Cardiac fibroblast (primary cell): ENCODE data around the gene CAPN1.

Experiments used
- DNase-seq, 2 donors: peaks; one replicate each; pipeline versions ENCODE4 v3.0.0 to v3.0.0-alpha.2; 2010; ENCODE audit warnings: low read depth in 2 of 2
- H3K4me3 ChIP-seq, 2 donors: replicated peaks in 1 of 2; 1 replicate in 1 of 2; 2 replicates in 1 of 2; pipeline ENCODE4 v1.5.1; 2011; ENCODE audit warnings: low read depth in 2 of 2, low read length in 2 of 2, mild to moderate bottlenecking in 2 of 2, moderate library complexity in 1 of 2
- CTCF ChIP-seq: IDR thresholded peaks from one replicate; pipeline ENCODE4 v1.5.1; 2011; ENCODE audit warnings: low read depth, mild to moderate bottlenecking, low read length, inconsistent platforms

The CAPN1 gene

DNA sequence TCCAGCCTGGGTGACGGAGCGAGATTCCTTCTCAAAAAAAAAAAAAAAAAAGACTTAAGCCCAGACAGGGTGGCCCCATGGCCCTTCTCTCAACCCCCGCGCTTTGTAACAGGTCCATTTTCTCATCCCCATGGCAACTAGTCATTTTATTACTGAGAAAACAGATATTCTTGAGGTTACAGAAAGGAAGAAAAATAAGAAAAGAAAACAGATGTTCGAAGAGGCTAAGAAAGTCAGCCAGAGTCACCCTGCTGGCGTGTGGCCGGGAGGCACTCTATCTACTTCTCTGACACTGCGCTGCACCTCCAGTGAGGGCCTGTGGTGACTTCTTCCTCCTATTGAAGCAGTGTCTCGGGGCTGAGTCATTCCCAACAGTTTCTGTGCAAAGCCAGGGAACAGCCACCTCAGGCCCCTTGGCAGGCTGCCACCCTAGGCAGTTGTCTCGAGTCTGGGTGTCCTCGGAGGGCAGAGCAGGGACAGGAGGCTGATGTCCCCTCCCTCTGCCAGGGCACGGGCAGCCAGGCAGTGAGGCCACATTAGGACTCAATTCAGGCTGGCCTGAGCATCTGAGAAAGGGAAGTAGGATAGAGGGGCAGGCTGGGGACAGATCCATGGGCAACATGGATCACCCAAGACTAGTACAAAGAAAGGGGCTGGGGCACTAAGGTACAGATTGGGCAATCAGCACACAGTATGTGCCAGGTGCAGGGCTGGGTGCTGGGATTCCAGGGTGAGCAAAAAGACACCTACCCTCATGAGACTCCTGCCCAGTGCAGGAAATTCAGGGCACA is 31.0 kb upstream of the CAPN1 start:
- peak; percentile 62 to 88 for DNase-seq
- no peak for TF ChIP-seq CTCF
- no peak overlapping the region for H3K4me3 ChIP-seq

GRCh38 chr11:65151331-65151899 is 30.3 kb upstream of the CAPN1 start:
- TF ChIP-seq CTCF: no peak

GRCh38 chr11:65152122-65152521 is 29.6 kb upstream of the CAPN1 start:
- DNase-seq: no peak
- no peak for TF ChIP-seq CTCF
- H3K4me3 ChIP-seq: no peak overlapping the region

More at GRCh38 chr11:65151331-65151899, 30.3 kb upstream of the CAPN1 start:
- no peak for DNase-seq
- H3K4me3 ChIP-seq: no peak overlapping the region

- TF ChIP-seq CTCF: no peak
- no peak overlapping the region for H3K4me3 ChIP-seq
- no peak for DNase-seq
Observed at GRCh38 chr11:65156256-65156655, 25.5 kb upstream of the CAPN1 start.

DNA sequence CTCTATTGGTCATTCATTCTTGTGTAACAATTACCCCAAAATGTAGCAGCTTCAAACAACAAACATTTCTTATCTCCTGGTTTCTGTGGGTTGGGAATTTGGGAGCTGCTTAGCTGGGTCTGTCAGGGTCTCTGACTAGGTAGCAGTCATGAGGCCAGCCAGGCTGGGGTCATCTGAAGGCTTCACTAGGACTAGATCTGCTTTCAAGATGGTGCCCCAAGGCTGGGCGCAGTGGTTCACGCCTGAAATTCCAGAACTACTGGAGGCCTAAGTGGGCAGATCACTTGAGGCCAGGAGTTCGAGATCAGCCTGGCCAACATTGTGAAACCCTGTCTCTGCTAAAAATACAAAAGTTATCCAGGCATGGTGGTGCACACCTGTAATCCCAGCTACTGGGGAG is 24.8 kb upstream of the CAPN1 start:
- DNase-seq: no peak
- TF ChIP-seq CTCF: no peak
- H3K4me3 ChIP-seq: no peak overlapping the region

- DNase-seq: no peak
- H3K4me3 ChIP-seq: no peak overlapping the region
- TF ChIP-seq CTCF: no peak
Observed at GRCh38 chr11:65157336-65157735, 24.4 kb upstream of the CAPN1 start.
